SK-N-SH treated with all-trans-retinoic acid at 6 μM for 48 hours (cell line): ENCODE results near the gene HOOK1.
A peak's percentile ranks its signal among the peaks of the same experiment; 100 is the strongest.
"Not testable (repeated sequence)": the region's sequence is repeated elsewhere in the genome, so short reads cannot be mapped to it uniquely, and the experiment has no call there.

Source experiments
- ATAC-seq: fragments of 200-7000 bp; cut with Tn5 transposase; 3 replicates; pipeline ENCODE4 v1.9.1; 2020; ENCODE audit warnings: mild to moderate bottlenecking, moderate library complexity
- ARNTL ChIP-seq: fragments of 450-650 bp; formaldehyde crosslinking; IDR thresholded peaks from 2 replicates; pipeline ENCODE4 v1.5.0; 2020; ENCODE audit warnings: low read depth, mild to moderate bottlenecking, moderate library complexity, borderline replicate concordance
- BACH2 ChIP-seq: fragments of 250-450 bp; sonication (Bioruptor Pico); IDR thresholded peaks from 2 replicates; pipeline ENCODE4 v1.9.0; 2021; ENCODE audit warnings: mild to moderate bottlenecking, borderline replicate concordance
- ESRRG ChIP-seq: fragments of 250-450 bp; sonication (Bioruptor Pico); IDR thresholded peaks from 2 replicates; pipeline ENCODE4 v1.6.1; 2021; ENCODE audit warnings: mild to moderate bottlenecking
- GLIS3 ChIP-seq: fragments of 250-450 bp; sonication (Bioruptor Pico); IDR thresholded peaks from 2 replicates; pipeline ENCODE4 v1.5.0; 2020; ENCODE audit warnings: mild to moderate bottlenecking, moderate library complexity
- ISL1 ChIP-seq: fragments of 250-450 bp; sonication (Bioruptor Pico); IDR thresholded peaks from 2 replicates; pipeline ENCODE4 v2.1.2; 2022; ENCODE audit warnings: mild to moderate bottlenecking, moderate library complexity
- PPARA ChIP-seq: fragments of 250-450 bp; sonication (Bioruptor Pico); IDR thresholded peaks from 2 replicates; pipeline ENCODE4 v1.5.0; 2020; ENCODE audit warnings: mild to moderate bottlenecking, borderline replicate concordance
- RARB ChIP-seq: fragments of 250-450 bp; sonication (Bioruptor Pico); IDR thresholded peaks from 2 replicates; pipeline ENCODE4 v1.8.0; 2021; ENCODE audit warnings: mild to moderate bottlenecking, moderate library complexity
- TCF4 ChIP-seq: fragments of 250-450 bp; sonication (Bioruptor Pico); IDR thresholded peaks from 2 replicates; pipeline ENCODE4 v1.8.0; 2021; ENCODE audit warnings: mild to moderate bottlenecking, moderate library complexity, borderline replicate concordance
- ZC3H10 ChIP-seq: fragments of 250-450 bp; sonication (Bioruptor Pico); IDR thresholded peaks from 2 replicates; pipeline ENCODE4 v1.5.1; 2021; ENCODE audit warnings: mild to moderate bottlenecking, moderate library complexity
- ZFP3 ChIP-seq: fragments of 250-450 bp; sonication (Bioruptor Pico); IDR thresholded peaks from 2 replicates; pipeline ENCODE4 v1.5.0; 2020; ENCODE audit warnings: mild to moderate bottlenecking, moderate library complexity
- ZFP30 ChIP-seq: fragments of 450-650 bp; formaldehyde crosslinking; IDR thresholded peaks from 2 replicates; pipeline ENCODE4 v1.5.0; 2022; ENCODE audit warnings: mild to moderate bottlenecking, moderate library complexity
- ZNF565 ChIP-seq: fragments of 450-650 bp; formaldehyde crosslinking; conservative IDR thresholded peaks from 2 replicates; pipeline ENCODE4 v1.5.0; 2020; ENCODE audit warnings: low read depth, mild to moderate bottlenecking, moderate library complexity
- ZNF8 ChIP-seq: fragments of 450-650 bp; formaldehyde crosslinking; IDR thresholded peaks from 2 replicates; pipeline ENCODE4 v1.5.0; 2020; ENCODE audit warnings: mild to moderate bottlenecking, moderate library complexity
- TF ChIP-seq, protein P1 (sequence below): fragments of 250-450 bp; sonication (Bioruptor Pico); IDR thresholded peaks from 2 replicates; pipeline ENCODE4 v1.5.0; 2020; ENCODE audit warnings: mild to moderate bottlenecking, moderate library complexity
- TF ChIP-seq, protein P2 (sequence below): fragments of 250-450 bp; sonication (Bioruptor Pico); IDR thresholded peaks from 2 replicates; pipeline ENCODE4 v1.5.1; 2021; ENCODE audit warnings: mild to moderate bottlenecking, moderate library complexity
- TF ChIP-seq, protein P3 (sequence below): fragments of 250-450 bp; sonication (Bioruptor Pico); IDR thresholded peaks from 2 replicates; pipeline ENCODE4 v1.8.0; 2020; ENCODE audit warnings: mild to moderate bottlenecking, moderate library complexity, borderline replicate concordance
- TF ChIP-seq, protein P4 (sequence below): fragments of 250-450 bp; sonication (Bioruptor Pico); IDR thresholded peaks from 2 replicates; pipeline ENCODE4 v1.5.1; 2020; ENCODE audit warnings: low read depth, mild to moderate bottlenecking, moderate library complexity
- TF ChIP-seq, protein P5 (sequence below): fragments of 250-450 bp; sonication (Bioruptor Pico); IDR thresholded peaks from 2 replicates; pipeline ENCODE4 v1.8.0; 2021; ENCODE audit warnings: low read depth, mild to moderate bottlenecking, moderate library complexity, borderline replicate concordance

The HOOK1 gene

DNA sequence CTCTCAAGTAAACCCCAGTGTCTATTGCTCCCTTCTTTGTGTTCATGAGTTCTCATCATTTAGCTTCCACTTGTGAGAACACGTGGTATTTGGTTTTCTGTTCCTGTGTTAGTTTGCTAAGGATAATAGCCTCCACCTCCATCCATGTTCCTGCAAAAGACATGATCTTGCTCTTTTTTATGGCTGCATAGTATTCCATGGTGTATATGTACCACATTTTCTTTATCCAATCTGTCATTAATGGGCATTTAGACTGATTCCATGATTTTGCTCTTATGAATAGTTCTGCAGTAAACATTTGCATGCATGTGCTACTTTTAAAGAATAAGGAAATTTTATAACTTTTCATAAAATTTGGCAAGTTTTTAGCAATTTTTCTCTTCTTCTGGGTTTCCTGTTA, 40.5 kb downstream of the HOOK1 start:
- not testable (repeated sequence) for ATAC-seq
- peak; percentile 71 for TF ChIP-seq ZNF8 (CRISPR knock-in tag)

DNA sequence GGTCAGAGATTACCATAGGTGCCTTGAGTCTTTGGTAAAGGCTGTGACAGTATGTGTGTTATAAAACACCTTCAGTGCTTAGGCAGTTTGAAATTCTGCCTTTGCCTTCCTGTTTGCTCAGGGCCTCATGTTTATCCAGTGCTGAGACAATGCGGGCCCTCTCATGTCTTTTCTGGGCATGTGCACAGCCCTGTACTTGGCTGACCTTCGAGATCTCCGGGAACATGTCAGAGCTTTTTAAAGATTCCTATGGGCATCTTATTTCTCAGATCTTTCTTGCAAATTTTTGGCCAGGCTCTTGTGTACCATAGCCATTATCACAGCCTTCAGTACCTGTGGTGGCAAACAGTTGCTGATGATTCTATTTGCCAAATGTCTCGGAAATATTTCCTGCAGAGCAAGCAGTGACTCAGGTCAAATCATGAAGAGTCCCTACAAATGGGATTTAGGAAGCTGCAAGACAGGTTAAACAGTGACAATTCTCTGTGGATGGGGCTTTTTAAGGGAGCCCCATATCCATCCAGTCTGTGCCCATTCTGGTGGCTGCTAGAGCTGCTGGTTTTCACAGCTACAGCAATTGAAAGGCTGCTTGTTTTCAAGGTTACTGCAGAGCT, 42.1 kb downstream of the HOOK1 start:
- ATAC-seq: no peak
- TF ChIP-seq, protein P1, sequence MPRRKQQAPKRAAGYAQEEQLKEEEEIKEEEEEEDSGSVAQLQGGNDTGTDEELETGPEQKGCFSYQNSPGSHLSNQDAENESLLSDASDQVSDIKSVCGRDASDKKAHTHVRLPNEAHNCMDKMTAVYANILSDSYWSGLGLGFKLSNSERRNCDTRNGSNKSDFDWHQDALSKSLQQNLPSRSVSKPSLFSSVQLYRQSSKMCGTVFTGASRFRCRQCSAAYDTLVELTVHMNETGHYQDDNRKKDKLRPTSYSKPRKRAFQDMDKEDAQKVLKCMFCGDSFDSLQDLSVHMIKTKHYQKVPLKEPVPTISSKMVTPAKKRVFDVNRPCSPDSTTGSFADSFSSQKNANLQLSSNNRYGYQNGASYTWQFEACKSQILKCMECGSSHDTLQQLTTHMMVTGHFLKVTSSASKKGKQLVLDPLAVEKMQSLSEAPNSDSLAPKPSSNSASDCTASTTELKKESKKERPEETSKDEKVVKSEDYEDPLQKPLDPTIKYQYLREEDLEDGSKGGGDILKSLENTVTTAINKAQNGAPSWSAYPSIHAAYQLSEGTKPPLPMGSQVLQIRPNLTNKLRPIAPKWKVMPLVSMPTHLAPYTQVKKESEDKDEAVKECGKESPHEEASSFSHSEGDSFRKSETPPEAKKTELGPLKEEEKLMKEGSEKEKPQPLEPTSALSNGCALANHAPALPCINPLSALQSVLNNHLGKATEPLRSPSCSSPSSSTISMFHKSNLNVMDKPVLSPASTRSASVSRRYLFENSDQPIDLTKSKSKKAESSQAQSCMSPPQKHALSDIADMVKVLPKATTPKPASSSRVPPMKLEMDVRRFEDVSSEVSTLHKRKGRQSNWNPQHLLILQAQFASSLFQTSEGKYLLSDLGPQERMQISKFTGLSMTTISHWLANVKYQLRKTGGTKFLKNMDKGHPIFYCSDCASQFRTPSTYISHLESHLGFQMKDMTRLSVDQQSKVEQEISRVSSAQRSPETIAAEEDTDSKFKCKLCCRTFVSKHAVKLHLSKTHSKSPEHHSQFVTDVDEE (CRISPR knock-in tag): no peak
- no peak for TF ChIP-seq TCF4 (CRISPR knock-in tag)
- no peak for TF ChIP-seq ZC3H10 (CRISPR knock-in tag)
- TF ChIP-seq ZFP30 (CRISPR knock-in tag): no peak
- TF ChIP-seq GLIS3 (CRISPR knock-in tag): no peak
- no peak for TF ChIP-seq PPARA
- no peak for TF ChIP-seq ESRRG (CRISPR knock-in tag)
- TF ChIP-seq, protein P2, sequence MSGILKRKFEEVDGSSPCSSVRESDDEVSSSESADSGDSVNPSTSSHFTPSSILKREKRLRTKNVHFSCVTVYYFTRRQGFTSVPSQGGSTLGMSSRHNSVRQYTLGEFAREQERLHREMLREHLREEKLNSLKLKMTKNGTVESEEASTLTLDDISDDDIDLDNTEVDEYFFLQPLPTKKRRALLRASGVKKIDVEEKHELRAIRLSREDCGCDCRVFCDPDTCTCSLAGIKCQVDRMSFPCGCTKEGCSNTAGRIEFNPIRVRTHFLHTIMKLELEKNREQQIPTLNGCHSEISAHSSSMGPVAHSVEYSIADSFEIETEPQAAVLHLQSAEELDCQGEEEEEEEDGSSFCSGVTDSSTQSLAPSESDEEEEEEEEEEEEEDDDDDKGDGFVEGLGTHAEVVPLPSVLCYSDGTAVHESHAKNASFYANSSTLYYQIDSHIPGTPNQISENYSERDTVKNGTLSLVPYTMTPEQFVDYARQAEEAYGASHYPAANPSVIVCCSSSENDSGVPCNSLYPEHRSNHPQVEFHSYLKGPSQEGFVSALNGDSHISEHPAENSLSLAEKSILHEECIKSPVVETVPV (CRISPR knock-in tag): no peak
- no peak for TF ChIP-seq BACH2 (CRISPR knock-in tag)
- TF ChIP-seq RARB (CRISPR knock-in tag): no peak
- TF ChIP-seq, protein P3, sequence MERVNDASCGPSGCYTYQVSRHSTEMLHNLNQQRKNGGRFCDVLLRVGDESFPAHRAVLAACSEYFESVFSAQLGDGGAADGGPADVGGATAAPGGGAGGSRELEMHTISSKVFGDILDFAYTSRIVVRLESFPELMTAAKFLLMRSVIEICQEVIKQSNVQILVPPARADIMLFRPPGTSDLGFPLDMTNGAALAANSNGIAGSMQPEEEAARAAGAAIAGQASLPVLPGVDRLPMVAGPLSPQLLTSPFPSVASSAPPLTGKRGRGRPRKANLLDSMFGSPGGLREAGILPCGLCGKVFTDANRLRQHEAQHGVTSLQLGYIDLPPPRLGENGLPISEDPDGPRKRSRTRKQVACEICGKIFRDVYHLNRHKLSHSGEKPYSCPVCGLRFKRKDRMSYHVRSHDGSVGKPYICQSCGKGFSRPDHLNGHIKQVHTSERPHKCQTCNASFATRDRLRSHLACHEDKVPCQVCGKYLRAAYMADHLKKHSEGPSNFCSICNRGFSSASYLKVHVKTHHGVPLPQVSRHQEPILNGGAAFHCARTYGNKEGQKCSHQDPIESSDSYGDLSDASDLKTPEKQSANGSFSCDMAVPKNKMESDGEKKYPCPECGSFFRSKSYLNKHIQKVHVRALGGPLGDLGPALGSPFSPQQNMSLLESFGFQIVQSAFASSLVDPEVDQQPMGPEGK: no peak
- no peak for TF ChIP-seq ARNTL
- TF ChIP-seq, all 23 proteins: peak for 0

DNA sequence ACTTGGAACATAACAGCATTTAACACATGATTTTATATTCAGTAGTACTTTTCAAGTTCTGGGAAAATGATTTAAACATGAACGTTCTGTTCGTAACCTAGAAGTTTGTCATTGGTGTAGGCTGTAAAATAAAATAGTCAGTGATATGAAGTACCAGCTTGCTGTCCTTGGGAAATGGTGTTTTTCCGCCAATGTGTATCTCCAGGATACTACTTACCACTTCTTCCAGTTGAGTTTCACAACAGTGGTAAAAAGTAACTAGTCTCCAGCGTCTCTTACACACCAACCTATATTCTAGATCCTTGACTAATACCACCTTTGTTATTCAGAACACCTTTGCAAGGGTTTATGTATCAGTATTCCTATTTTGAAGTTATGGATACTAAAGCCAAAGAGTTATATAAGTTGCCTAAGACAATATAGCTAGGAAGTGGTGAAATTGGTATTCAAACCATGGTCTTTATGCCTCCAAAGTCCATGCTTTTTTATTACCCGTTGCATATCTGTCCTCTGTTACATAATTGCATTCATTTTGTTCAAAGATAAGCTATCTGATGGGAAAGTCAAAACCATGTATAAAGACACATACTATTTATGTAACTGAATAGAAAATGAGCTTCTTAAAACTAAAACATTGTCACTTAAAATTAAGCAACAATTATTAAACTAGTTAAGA, 43.1 kb downstream of the HOOK1 start:
- no peak for ATAC-seq
- TF ChIP-seq ZNF565 (CRISPR knock-in tag): no peak

DNA sequence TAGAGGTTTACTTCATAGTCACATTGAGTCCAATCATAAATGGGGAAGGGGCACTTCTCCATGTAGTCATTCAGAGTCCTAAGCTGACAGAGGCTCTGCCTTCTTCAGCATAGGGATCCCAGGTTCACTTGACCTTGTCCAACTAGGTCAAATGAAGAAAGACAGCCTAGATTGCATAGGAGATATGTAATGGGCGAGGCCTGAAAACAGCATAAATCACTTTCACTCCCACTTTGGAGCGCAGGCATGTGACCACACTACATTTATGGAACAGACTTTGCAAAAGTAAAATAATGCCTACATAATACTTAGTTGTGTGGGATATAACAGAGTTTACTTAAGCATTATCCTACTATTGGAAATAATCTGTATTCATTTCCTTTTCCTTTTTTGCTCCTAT, 51.7 kb downstream of the HOOK1 start:
- TF ChIP-seq, protein P4, sequence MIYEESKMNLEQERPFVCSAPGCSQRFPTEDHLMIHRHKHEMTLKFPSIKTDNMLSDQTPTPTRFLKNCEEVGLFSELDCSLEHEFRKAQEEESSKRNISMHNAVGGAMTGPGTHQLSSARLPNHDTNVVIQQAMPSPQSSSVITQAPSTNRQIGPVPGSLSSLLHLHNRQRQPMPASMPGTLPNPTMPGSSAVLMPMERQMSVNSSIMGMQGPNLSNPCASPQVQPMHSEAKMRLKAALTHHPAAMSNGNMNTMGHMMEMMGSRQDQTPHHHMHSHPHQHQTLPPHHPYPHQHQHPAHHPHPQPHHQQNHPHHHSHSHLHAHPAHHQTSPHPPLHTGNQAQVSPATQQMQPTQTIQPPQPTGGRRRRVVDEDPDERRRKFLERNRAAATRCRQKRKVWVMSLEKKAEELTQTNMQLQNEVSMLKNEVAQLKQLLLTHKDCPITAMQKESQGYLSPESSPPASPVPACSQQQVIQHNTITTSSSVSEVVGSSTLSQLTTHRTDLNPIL (CRISPR knock-in tag): no peak
- no peak for ATAC-seq

DNA sequence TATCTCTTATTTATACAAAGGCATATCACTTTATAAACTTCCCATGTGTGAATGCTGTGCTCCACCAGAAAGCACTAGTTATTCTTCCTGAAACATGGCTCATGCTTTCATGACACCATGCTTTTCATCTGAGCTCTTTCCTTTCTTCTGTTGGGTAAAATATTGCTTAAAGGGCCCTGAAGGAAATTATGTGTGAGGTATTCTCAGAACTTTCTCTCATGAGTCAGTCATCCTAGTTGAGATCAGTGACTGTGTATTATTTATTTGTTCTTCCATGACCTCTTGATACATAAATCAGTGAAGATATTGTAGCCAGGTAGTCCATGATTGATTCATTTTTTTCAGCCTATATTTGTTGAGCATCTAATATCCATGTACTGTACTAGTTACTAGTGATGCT, 57.0 kb downstream of the HOOK1 start:
- no peak for ATAC-seq
- TF ChIP-seq RARB (CRISPR knock-in tag) (no peak), ISL1 (CRISPR knock-in tag) (no peak), ZFP3 (no peak), TCF4 (CRISPR knock-in tag) (no peak), ZFP30 (CRISPR knock-in tag) (no peak), ZC3H10 (CRISPR knock-in tag) (no peak)
- TF ChIP-seq, protein P1 (CRISPR knock-in tag): no peak
- TF ChIP-seq, protein P2 (CRISPR knock-in tag): no peak
- TF ChIP-seq, protein P5, sequence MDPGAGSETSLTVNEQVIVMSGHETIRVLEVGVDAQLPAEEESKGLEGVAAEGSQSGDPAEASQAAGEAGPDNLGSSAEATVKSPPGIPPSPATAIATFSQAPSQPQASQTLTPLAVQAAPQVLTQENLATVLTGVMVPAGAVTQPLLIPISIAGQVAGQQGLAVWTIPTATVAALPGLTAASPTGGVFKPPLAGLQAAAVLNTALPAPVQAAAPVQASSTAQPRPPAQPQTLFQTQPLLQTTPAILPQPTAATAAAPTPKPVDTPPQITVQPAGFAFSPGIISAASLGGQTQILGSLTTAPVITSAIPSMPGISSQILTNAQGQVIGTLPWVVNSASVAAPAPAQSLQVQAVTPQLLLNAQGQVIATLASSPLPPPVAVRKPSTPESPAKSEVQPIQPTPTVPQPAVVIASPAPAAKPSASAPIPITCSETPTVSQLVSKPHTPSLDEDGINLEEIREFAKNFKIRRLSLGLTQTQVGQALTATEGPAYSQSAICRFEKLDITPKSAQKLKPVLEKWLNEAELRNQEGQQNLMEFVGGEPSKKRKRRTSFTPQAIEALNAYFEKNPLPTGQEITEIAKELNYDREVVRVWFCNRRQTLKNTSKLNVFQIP (CRISPR knock-in tag): no peak
- TF ChIP-seq, protein P4 (CRISPR knock-in tag): no peak
